B cell (primary cell): ENCODE measurements around the gene OMA1. TPM values are rescaled to one million over a fixed set of nuclear protein-coding genes. Genes with fewer than 3 reads are reported as not detected.

Experiments
- ATAC-seq: fragments of 200-7000 bp; cut with Tn5 transposase; one replicate; pipeline ENCODE4 v1.10.0; 2021; ENCODE audit warnings: low read depth, mild to moderate bottlenecking, moderate number of reproducible peaks, moderate library complexity
- CTCF ChIA-PET: fragments of 350-600 bp; sonication (Branson Sonifier 250); formaldehyde crosslinking; loops from one replicate; lab custom pipeline; 2021; ENCODE audit warnings: antibody characterized with exemption, inconsistent platforms; lab: Charles Lee
- POLR2A ChIA-PET: fragments of 350-600 bp; sonication (Branson Sonifier 250); formaldehyde crosslinking; loops from one replicate; lab custom pipeline; 2021; ENCODE audit warnings: antibody characterized with exemption; lab: Charles Lee
- DNase-seq: peaks from one replicate; pipeline ENCODE4 v3.0.0; 2013
- H2AFZ ChIP-seq: 2 replicates; pipeline ENCODE4 v1.6.1; 2012; ENCODE audit warnings: mild to moderate bottlenecking, low read depth, low read length; ENCODE audit not compliant: insufficient read depth, poor library complexity, severe bottlenecking
- H3K27ac ChIP-seq, 2 donors: 1 replicate in 1 of 2; 2 replicates in 1 of 2; pipeline ENCODE4 v1.5.1; 2012 to 2013; ENCODE audit warnings: low read length in 2 of 2, mild to moderate bottlenecking in 2 of 2, moderate library complexity in 1 of 2
- H3K27me3 ChIP-seq, 4 experiments: fragments of 200-600 bp in 1 of 4; sonication (generic) in 1 of 4; replicated peaks in 1 of 4; 1 replicate in 2 of 4; 2 replicates in 2 of 4; pipeline versions ENCODE4 v1.6.1 to v1.7.0; 2013 to 2016; ENCODE audit warnings: low read length in 3 of 4, mild to moderate bottlenecking in 2 of 4, mixed read lengths in 1 of 4, moderate library complexity in 1 of 4; ENCODE audit not compliant: insufficient read depth in 4 of 4, control insufficient read depth in 3 of 4; ENCODE audit errors: control extremely low read depth in 1 of 4
- H3K36me3 ChIP-seq, 2 experiments: replicated peaks in 1 of 2; 1 replicate in 1 of 2; 2 replicates in 1 of 2; pipeline versions ENCODE4 v1.6.1 to v1.7.1; 2013; ENCODE audit warnings: low read length in 1 of 2; ENCODE audit not compliant: insufficient read depth in 2 of 2, control insufficient read depth in 1 of 2; ENCODE audit errors: control extremely low read depth in 1 of 2, extremely low read depth in 1 of 2
- H3K4me1 ChIP-seq, 2 donors: fragments of 200-600 bp in 1 of 2; sonication (generic) in 1 of 2; 1 replicate in 1 of 2; 2 replicates in 1 of 2; pipeline versions ENCODE4 v1.5.1 to v1.6.1; 2013 to 2017; ENCODE audit warnings: low read length in 2 of 2; ENCODE audit not compliant: control insufficient read depth in 2 of 2, insufficient read depth in 2 of 2
- H3K4me2 ChIP-seq: replicated peaks from 2 replicates; pipeline ENCODE3; 2012; ENCODE audit warnings: mild to moderate bottlenecking, low read depth, low read length; ENCODE audit not compliant: poor library complexity, severe bottlenecking
- H3K4me3 ChIP-seq, 5 experiments: fragments of 200-600 bp in 1 of 5; sonication (generic) in 1 of 5; 1 replicate in 3 of 5; 2 replicates in 2 of 5; pipeline versions ENCODE4 v1.5.1 to v1.7.0; 2011 to 2016; ENCODE audit warnings: low read length in 4 of 5, mild to moderate bottlenecking in 4 of 5, low read depth in 2 of 5, control low read depth in 1 of 5, moderate library complexity in 1 of 5; ENCODE audit not compliant: insufficient read depth in 1 of 5; ENCODE audit errors: control extremely low read depth in 1 of 5, extremely low read depth in 1 of 5
- H3K79me2 ChIP-seq: fragments of 200-600 bp; sonication (generic); one replicate; pipeline ENCODE4 v1.6.0; 2016; ENCODE audit warnings: low read length; ENCODE audit not compliant: control insufficient read depth, insufficient read depth
- H3K9ac ChIP-seq: fragments of 200-600 bp; sonication (generic); 2 replicates; pipeline ENCODE4 v1.6.1; 2017; ENCODE audit warnings: mild to moderate bottlenecking, low read length, moderate library complexity
- H3K9me3 ChIP-seq, 3 donors: one replicate each; pipeline versions ENCODE4 v1.6.1 to v1.7.1; 2013; ENCODE audit warnings: low read length in 2 of 3; ENCODE audit not compliant: control insufficient read depth in 2 of 3, insufficient read depth in 1 of 3; ENCODE audit errors: control extremely low read depth in 1 of 3
- H4K20me1 ChIP-seq: 2 replicates; pipeline ENCODE4 v1.6.0; 2012; ENCODE audit warnings: mild to moderate bottlenecking, low read length; ENCODE audit not compliant: insufficient read depth, control insufficient read depth, poor library complexity, severe bottlenecking
- H3K27ac Mint-ChIP-seq: one replicate; pipeline ENCODE4 v1.8.0; 2021; ENCODE audit warnings: mixed read lengths
- H3K27me3 Mint-ChIP-seq: one replicate; pipeline ENCODE4 v1.8.0; 2021; ENCODE audit warnings: mixed read lengths
- H3K4me1 Mint-ChIP-seq: one replicate; pipeline ENCODE4 v1.8.0; 2021; ENCODE audit warnings: mixed read lengths
- H3K4me3 Mint-ChIP-seq: one replicate; pipeline ENCODE4 v1.8.0; 2021; ENCODE audit warnings: mixed read lengths
- H3K9me3 Mint-ChIP-seq: one replicate; pipeline ENCODE4 v1.8.0; 2022; ENCODE audit warnings: mixed read lengths; ENCODE audit not compliant: insufficient read depth
- EZH2 ChIP-seq: IDR thresholded peaks from 2 replicates; pipeline ENCODE4 v1.6.1; 2012; ENCODE audit warnings: borderline replicate concordance, low read depth, mild to moderate bottlenecking, moderate library complexity, low read length; ENCODE audit not compliant: insufficient read depth, poor library complexity, severe bottlenecking
- WGBS: methylation state at CpG from one replicate; pipeline ENCODE4 v1.1.5; 2013; ENCODE audit warnings: missing lambda C conversion rate; ENCODE audit not compliant: insufficient coverage; 5-methylcytosine and 5-hydroxymethylcytosine counted together
- intact Hi-C: fragments of 100-400 bp; cut with micrococcal nuclease; formaldehyde crosslinking; loops from one replicate; pipeline ENCODE4 v1.10.0; 2022
- polyA plus RNA-seq: library from polyadenylated mRNA; depleted of rRNA; stranded (reverse); fragments of >200 nt; gene quantifications from 2 replicates; pipeline ENCODE4 v1.2.3, GENCODE V29; 2012
- total RNA-seq, 2 donors: library from RNA; stranded (reverse); fragments of 120-200 nt in 1 of 2; gene quantifications; 1 replicate in 1 of 2; 2 replicates in 1 of 2; pipeline versions ENCODE4 v1.2.3 to v1.2.4, GENCODE V29; 2013 to 2022
- TF ChIP-seq, protein P1 (sequence below): fragments of 200-600 bp; IDR thresholded peaks from one replicate; pipeline ENCODE4 v1.8.0; 2022; ENCODE audit warnings: antibody characterized with exemption, mild to moderate bottlenecking

Gene OMA1
- total and polyA plus RNA-seq, 2 donors (not counting 1 experiment from before 2014, with no cell fraction given), result 22.8 to 67.5 TPM

DNA sequence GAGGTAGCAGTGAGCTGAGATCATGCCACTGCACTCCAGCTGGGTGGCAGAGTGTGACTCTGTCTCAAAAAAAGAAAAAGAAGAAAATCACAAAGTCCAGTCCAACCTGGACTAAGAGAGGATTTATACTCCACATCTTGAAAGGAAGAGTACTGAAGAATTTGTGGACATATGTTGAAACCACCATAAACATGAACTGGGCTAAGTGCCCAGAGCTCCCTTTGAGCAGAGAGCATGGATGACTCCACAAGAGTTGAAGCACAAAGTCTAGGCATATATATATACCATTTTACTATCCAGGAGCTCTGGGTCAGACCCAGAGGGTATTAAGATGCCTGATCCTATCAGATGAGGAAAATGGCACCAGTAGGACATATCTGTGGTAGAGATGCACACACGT, 86.6 kb downstream of the OMA1 start:
- Histone ChIP-seq H3K4me2 (no peak overlapping the region), H3K9me3 (peaks cover 0 to 3% (median 0%) of the 10 kb centered on the region in 3 donors), H2AFZ (no peak overlapping the region), H3K4me1 (no peaks in the 10 kb centered on the region), H4K20me1 (no peaks in the 10 kb centered on the region), H3K36me3 (no peaks in the 10 kb centered on the region), H3K27me3 (no peaks in the 10 kb centered on the region), H3K9ac (no peak overlapping the region), H3K79me2 (no peaks in the 10 kb centered on the region), H3K4me3 (no peak overlapping the region), H3K27ac (no peak overlapping the region)
- H3K9me3 Mint-ChIP-seq, result no peaks in the 10 kb centered on the region
- WGBS, result no CpG with 5 or more reads among the region's 1 CpG
- no peak overlapping the region for H3K4me3 Mint-ChIP-seq
- no peaks in the 10 kb centered on the region for H3K27me3 Mint-ChIP-seq
- ChIA-PET CTCF (interaction anchor here (1.1 kb wide), 1 partner anchor 22 kb away, joined by 3 read pairs; no protein-coding TSS in a partner anchor), POLR2A (no interaction called here)
- ATAC-seq (no peak), DNase-seq (no peak)
- no peaks in the 10 kb centered on the region for H3K4me1 Mint-ChIP-seq
- no peak overlapping the region for H3K27ac Mint-ChIP-seq
- TF ChIP-seq, protein P1, sequence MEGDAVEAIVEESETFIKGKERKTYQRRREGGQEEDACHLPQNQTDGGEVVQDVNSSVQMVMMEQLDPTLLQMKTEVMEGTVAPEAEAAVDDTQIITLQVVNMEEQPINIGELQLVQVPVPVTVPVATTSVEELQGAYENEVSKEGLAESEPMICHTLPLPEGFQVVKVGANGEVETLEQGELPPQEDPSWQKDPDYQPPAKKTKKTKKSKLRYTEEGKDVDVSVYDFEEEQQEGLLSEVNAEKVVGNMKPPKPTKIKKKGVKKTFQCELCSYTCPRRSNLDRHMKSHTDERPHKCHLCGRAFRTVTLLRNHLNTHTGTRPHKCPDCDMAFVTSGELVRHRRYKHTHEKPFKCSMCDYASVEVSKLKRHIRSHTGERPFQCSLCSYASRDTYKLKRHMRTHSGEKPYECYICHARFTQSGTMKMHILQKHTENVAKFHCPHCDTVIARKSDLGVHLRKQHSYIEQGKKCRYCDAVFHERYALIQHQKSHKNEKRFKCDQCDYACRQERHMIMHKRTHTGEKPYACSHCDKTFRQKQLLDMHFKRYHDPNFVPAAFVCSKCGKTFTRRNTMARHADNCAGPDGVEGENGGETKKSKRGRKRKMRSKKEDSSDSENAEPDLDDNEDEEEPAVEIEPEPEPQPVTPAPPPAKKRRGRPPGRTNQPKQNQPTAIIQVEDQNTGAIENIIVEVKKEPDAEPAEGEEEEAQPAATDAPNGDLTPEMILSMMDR, result no peak
- TF ChIP-seq EZH2, result no peak
- intact Hi-C loops, result no loop called here

DNA sequence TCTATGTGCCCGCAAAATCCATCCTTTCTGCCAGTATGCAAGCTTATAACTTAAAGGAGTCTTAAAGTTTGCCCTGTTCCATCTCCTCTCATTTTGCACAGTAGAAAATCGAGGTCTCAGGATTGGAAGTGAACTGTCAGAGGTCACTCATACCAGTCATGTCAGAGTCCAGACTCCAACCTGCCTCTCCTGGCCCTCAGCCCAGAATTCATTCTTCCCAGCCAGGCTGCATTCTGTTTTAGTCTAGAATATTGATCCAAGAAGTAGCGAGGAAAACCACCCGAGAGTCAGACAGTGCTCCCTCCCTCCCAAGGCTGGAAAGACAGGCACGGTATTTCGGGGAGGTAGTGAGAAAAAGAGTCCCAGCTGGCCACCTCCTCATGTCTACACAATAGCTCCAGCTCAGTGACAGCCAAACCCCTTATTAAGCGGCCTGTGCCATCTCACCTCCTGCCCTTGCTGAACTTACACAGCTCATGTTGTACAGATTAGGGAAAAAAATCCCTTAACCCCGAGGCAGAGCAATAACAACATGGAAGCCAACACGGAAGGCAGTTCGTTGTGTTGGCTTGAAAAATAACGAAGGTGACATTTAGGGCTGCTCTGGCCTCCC, 89.4 kb downstream of the OMA1 start:
- H3K9me3 Mint-ChIP-seq, result no peaks in the 10 kb centered on the region
- intact Hi-C loops, result no loop called here
- ATAC-seq (no peak), DNase-seq (no peak)
- no peak overlapping the region for H3K27ac Mint-ChIP-seq
- POLR2A ChIA-PET, result no interaction called here
- Histone ChIP-seq H3K27me3 (no peaks in the 10 kb centered on the region), H3K79me2 (no peaks in the 10 kb centered on the region), H3K9ac (no peak overlapping the region), H3K4me2 (no peak overlapping the region), H3K4me3 (no peak overlapping the region), H3K9me3 (peaks cover 0 to 3% (median 0%) of the 10 kb centered on the region in 3 donors), H4K20me1 (no peaks in the 10 kb centered on the region), H2AFZ (no peak overlapping the region), H3K27ac (no peak overlapping the region), H3K4me1 (no peaks in the 10 kb centered on the region), H3K36me3 (no peaks in the 10 kb centered on the region)
- WGBS, result 98% methylated on average over 8 of the region's 11 CpGs
- H3K4me3 Mint-ChIP-seq, result no peak overlapping the region
- CTCF ChIA-PET, result no interaction called here
- no peak for TF ChIP-seq EZH2
- TF ChIP-seq, protein P1, result no peak
- H3K27me3 Mint-ChIP-seq, result no peaks in the 10 kb centered on the region
- no peaks in the 10 kb centered on the region for H3K4me1 Mint-ChIP-seq
